SK-N-SH (cell line): ENCODE results near the gene MTHFD2L.

Experiments used
- CTCF ChIP-seq: fragments of 200-600 bp; sonication (generic); IDR thresholded peaks from 2 replicates; pipeline ENCODE4 v1.6.1; 2017; ENCODE audit warnings: antibody characterized with exemption, mild to moderate bottlenecking, moderate library complexity
- EP300 ChIP-seq, 2 experiments: IDR thresholded peaks; 2 replicates each; pipeline versions ENCODE4 v1.4.0 to v1.6.1; 2012; ENCODE audit warnings: borderline replicate concordance in 1 of 2, low read depth in 1 of 2, low read length in 1 of 2
- FOSL2 ChIP-seq: IDR thresholded peaks from 2 replicates; pipeline ENCODE4 v1.4.0; 2012; ENCODE audit warnings: low read depth, mild to moderate bottlenecking, moderate library complexity, borderline replicate concordance
- GABPA ChIP-seq: IDR thresholded peaks from 2 replicates; pipeline ENCODE4 v1.4.0; 2012; ENCODE audit warnings: low read depth, mild to moderate bottlenecking
- GATA2 ChIP-seq: sonication (generic); formaldehyde crosslinking; IDR thresholded peaks from 2 replicates; pipeline ENCODE4 v1.5.0; 2020; ENCODE audit warnings: mild to moderate bottlenecking, missing genetic modification reagents
- JUND ChIP-seq: IDR thresholded peaks from 2 replicates; pipeline ENCODE4 v1.4.0; 2012
- NFIC ChIP-seq: IDR thresholded peaks from 2 replicates; pipeline ENCODE4 v1.4.0; 2012; ENCODE audit warnings: borderline replicate concordance
- NRF1 ChIP-seq: IDR thresholded peaks from 2 replicates; pipeline ENCODE4 v1.6.1; 2012; ENCODE audit warnings: low read depth, mild to moderate bottlenecking, low read length
- USF2 ChIP-seq: fragments of 150-350 bp; IDR thresholded peaks from 2 replicates; pipeline ENCODE4 v1.6.1; 2017; ENCODE audit warnings: antibody characterized with exemption, low read length, low read depth, borderline replicate concordance

GRCh38 chr4:74109116-74109869, 48.6 kb upstream of the MTHFD2L start:
- TF ChIP-seq FOSL2 (peak; percentile 87), GATA2 (CRISPR knock-in tag) (no peak), GABPA (no peak; the same call in 1 of the 2 replicates), CTCF (no peak), NRF1 (no peak), USF2 (no peak), JUND (peak; percentile 79), NFIC (peak; percentile 72), EP300 (IDR thresholded peaks at IDR 0.05; ENCODE audit: borderline replicate concordance in 1 of 2, low read depth in 1 of 2, low read length in 1 of 2) (peak in 1 of 2 experiments; percentile 55; a peak in 2 of 4 replicates)
